ENCODE data around the gene UBE2D3. TPM values are rescaled to one million over a fixed set of nuclear protein-coding genes. Genes with fewer than 3 reads are reported as not detected.
A peak's percentile ranks its signal among the peaks of the same experiment; 100 is the strongest.
"Not testable (repeated sequence)": the region's sequence is repeated elsewhere in the genome, so short reads cannot be mapped to it uniquely, and the experiment has no call there.

Gene UBE2D3
- polyA plus RNA-seq, 6 donors from 2014 or later = 352 to 705 (median 440) TPM

DNA sequence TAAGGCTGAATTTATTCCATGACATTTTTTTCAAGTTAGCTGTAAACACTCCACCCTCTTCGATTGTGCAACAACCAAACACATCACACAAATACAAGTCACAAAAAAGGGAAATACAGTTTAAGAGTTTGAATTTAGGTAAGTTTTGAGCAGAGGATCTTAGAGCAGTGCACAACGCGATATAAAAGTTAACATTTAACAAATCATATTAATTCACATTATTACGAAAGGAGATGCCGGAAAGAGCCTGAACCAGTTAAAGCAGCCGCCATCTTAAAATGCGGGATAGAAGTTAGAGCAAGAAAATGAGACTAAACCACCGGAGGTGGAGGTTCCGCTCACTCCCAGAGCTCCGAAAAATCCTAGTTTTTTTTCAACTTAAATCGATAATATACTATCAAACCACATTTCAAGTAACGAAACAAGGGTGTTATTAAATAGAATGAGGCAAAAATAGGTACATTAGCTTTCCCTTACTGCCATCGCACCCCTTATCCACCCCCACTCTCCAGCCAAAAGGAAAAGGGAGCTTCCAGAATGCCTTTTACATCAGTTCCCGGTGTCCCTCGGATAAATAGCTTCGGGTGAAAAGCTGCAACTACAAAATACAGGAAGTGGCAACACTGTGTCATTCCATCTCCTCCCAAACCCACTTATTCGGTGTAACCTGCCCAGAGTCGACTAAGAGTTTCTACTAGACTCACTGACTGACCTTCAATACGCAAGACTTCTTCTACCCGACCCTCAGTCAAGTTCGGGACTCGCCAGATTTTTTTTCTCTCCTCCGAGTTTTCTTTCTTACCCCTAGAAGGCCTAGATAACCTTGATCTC lies 1.9 kb downstream of the UBE2D3 start:
- no peaks in the 10 kb centered on the region for H3K36me3 Mint-ChIP-seq
- H3K9me3 Mint-ChIP-seq = peaks cover 0 to 6% (median 0%) of the 10 kb centered on the region in 7 donors
- H3K27me3 Mint-ChIP-seq = no peaks in the 10 kb centered on the region
- no peak overlapping the region for H3K27ac Mint-ChIP-seq
- H3K4me1 Mint-ChIP-seq = peaks cover 29 to 52% (median 38%) of the 10 kb centered on the region in 3 donors
- DNase-seq (peak; percentile 31), ATAC-seq (ENCODE audit: low read depth in 2 of 2) (no peak)
- H3K4me3 Mint-ChIP-seq = no peak overlapping the region

DNA sequence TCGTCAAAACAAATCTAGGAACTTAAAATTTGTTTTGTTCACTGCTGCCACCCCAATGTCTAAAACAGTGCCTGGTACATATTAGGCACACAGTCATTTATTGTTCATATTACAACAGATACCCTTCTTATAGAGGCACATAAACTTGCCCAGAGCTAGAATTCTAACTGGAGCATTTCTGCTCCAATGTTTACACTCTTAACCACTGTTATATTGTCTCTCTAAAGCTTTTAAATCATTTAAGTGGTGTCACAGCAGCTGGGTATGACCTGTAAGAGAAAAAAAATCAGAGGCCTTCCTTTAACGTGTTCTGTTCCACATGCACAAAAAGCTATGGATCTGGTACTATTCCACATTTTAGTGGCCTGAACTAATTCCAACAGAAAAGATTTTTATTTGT lies 3.0 kb downstream of the UBE2D3 start:
- Mint-ChIP-seq H3K27ac (no peak overlapping the region), H3K9me3 (peaks cover 0 to 6% (median 0%) of the 10 kb centered on the region in 7 donors), H3K4me3 (no peak overlapping the region), H3K36me3 (peaks cover 0 to 7% of the 10 kb centered on the region in 2 donors), H3K4me1 (peaks cover 36 to 63% (median 49%) of the 10 kb centered on the region in 3 donors), H3K27me3 (no peaks in the 10 kb centered on the region)
- DNase-seq (no peak), ATAC-seq (ENCODE audit: low read depth in 2 of 2) (no peak)

DNA sequence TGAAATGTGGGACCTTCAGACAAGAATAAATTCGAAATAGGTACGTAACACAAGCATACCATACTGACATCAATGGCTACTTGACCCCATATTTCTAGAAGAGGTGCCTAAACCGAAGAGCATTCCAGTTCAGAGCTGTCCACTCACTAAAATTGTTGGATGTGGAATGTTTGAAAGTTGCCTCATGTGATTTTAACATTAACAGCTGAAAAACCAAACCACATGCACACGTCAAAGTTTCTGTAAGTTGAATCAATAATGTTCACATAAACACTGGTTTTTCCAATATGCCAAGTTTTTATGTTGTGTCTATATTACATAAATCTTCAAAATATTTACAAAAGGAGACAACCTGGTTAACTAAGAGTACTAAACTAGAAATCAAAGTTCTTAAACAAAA lies 3.5 kb downstream of the UBE2D3 start:
- Mint-ChIP-seq H3K36me3 (peaks cover 0 to 7% of the 10 kb centered on the region in 2 donors), H3K4me3 (peak overlapping the region in 3 of 8 donors; percentile 4 to 41 (median 15)), H3K27ac (peak overlapping the region in 1 of 6 donors; percentile 4), H3K27me3 (no peaks in the 10 kb centered on the region), H3K9me3 (peaks cover 0 to 6% (median 0%) of the 10 kb centered on the region in 7 donors), H3K4me1 (peaks cover 34 to 59% (median 51%) of the 10 kb centered on the region in 3 donors)
- DNase-seq = no peak
- no peak for ATAC-seq (ENCODE audit: low read depth in 2 of 2)

- ATAC-seq (ENCODE audit: low read depth in 2 of 2) (no peak), DNase-seq (no peak)
- Mint-ChIP-seq H3K27ac (peak overlapping the region in 1 of 6 donors; percentile 40), H3K4me1 (peaks cover 37 to 61% (median 53%) of the 10 kb centered on the region in 3 donors), H3K36me3 (peaks cover 0 to 7% of the 10 kb centered on the region in 2 donors), H3K9me3 (peaks cover 0 to 6% (median 0%) of the 10 kb centered on the region in 7 donors), H3K27me3 (no peaks in the 10 kb centered on the region), H3K4me3 (peak overlapping the region in 3 of 8 donors; percentile 4 to 41 (median 15))
Observed at GRCh38 chr4:102823464-102823863, 3.9 kb downstream of the UBE2D3 start.

DNA sequence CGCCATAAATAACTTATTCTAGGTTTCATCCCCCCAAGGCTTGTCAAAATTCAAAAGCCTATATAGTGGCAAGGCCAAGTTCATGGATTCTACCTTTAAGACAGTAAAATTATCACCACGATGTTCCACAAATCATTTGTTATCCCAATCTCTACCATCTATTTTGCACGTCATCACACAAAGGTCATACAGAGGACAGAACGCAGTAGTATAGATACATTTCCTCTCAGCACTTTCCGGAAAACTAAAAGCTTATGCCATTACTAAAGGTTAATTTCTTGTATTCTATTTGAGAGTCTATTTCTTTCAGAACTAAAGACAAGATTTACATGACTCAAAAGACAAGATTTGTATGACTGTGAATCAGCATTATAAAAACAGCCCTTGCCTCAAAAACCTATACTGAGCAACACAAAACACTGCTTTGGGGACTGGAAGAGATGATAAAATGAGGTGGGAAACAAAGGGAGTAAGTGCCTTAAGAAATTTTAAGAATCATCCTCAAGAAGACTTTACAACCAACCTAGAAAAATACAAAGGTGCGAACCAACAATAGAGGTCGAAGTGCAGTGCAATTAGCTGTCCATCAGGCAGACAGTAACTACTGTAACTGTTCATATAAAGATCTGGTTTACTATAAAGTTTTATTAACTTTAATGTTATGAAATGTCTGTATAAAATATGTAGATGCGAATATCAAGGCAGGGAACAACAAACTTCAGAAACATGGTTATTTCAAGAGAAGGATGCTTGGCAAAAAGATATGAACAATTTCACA lies 7.6 kb downstream of the UBE2D3 start:
- DNase-seq (no peak), ATAC-seq (ENCODE audit: low read depth in 2 of 2) (no peak)
- Mint-ChIP-seq H3K4me1 (peaks cover 57 to 85% (median 80%) of the 10 kb centered on the region in 3 donors), H3K36me3 (peaks cover 7% of the 10 kb centered on the region in 2 donors), H3K9me3 (no peaks in the 10 kb centered on the region), H3K27me3 (no peaks in the 10 kb centered on the region), H3K4me3 (peak overlapping the region in 6 of 8 donors; percentile 14 to 70 (median 44)), H3K27ac (peak overlapping the region in 4 of 6 donors; percentile 1 to 81 (median 73))

GRCh38 chr4:102819100-102819499 lies 8.3 kb downstream of the UBE2D3 start:
- DNase-seq; H3K9me3 Mint-ChIP-seq; H3K36me3 Mint-ChIP-seq; H3K27me3 Mint-ChIP-seq; ATAC-seq (ENCODE audit: low read depth in 2 of 2): not testable (repeated sequence)
- peaks cover 57 to 86% (median 84%) of the 10 kb centered on the region in 3 donors for H3K4me1 Mint-ChIP-seq
- peak overlapping the region in 3 of 6 donors; percentile 68 to 78 (median 73) for H3K27ac Mint-ChIP-seq
- peak overlapping the region in 7 of 8 donors; percentile 13 to 81 (median 36) for H3K4me3 Mint-ChIP-seq

- Mint-ChIP-seq H3K27ac (peak overlapping the region in 3 of 6 donors; percentile 7 to 60 (median 52)), H3K27me3 (no peaks in the 10 kb centered on the region), H3K9me3 (no peaks in the 10 kb centered on the region), H3K36me3 (peaks cover 7% of the 10 kb centered on the region in 2 donors), H3K4me3 (peak overlapping the region in 5 of 8 donors; percentile 16 to 29 (median 25)), H3K4me1 (peaks cover 62 to 85% (median 85%) of the 10 kb centered on the region in 3 donors)
- DNase-seq (no peak), ATAC-seq (ENCODE audit: low read depth in 2 of 2) (peak in 1 of 2 donors; percentile 26)
Observed at GRCh38 chr4:102817613-102818268, 9.6 kb downstream of the UBE2D3 start.

DNA sequence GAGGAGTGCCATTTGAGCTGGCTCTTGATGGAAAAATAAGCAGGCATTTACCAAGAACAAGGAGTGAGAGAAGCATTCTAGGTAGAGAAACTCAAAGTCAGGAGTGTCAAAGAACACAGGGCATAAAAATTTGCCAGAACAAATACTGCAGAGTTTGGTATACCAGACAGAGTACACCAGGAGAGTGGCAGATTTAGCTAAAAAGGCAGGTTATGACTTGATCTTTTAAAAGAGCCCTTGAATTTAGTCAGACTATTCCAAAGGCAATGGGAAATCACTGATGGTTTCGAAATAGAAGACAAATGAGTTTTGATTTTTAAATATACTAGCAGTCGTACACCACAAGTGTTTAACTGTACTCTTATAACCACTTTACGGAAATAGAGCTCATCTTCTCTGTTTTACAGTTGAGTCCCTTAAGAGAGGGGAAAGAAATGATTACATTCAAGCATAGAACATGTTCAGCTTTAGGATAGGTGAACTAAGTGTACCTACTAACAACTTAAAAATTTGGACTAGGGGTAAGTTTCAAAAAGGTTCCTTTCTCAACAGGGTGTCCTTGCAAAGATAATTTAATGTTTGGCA lies 10.2 kb downstream of the UBE2D3 start:
- DNase-seq (no peak), ATAC-seq (ENCODE audit: low read depth in 2 of 2) (no peak)
- Mint-ChIP-seq H3K9me3 (no peaks in the 10 kb centered on the region), H3K36me3 (peaks cover 7 to 9% of the 10 kb centered on the region in 2 donors), H3K27ac (peak overlapping the region in 5 of 6 donors; percentile 4 to 74 (median 47)), H3K4me3 (peak overlapping the region in 2 of 8 donors; percentile 21 to 27), H3K4me1 (peaks cover 58 to 83% (median 82%) of the 10 kb centered on the region in 3 donors), H3K27me3 (no peaks in the 10 kb centered on the region)

DNA sequence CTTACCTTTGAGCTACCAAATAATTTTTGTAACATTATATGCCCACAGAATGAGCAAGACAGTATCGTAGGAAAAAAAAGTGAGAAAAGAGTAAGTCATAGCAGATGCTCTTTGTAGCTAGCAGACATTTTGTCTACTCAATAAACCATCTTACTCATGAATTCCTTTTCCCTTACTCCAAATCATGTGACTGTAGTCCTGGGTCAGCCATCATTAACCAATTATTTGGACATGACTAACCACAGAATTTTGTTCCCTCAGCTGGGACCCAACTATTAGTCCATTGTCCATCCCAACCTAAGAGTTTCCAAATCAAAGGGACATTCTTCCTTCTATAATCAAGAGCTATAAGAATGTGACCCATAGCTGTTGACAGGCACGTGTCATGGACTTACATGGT lies 11.4 kb downstream of the UBE2D3 start:
- peak overlapping the region in 2 of 6 donors; percentile 60 to 64 for H3K27ac Mint-ChIP-seq
- H3K4me3 Mint-ChIP-seq = peak overlapping the region in 1 of 8 donors; percentile 26
- ATAC-seq (ENCODE audit: low read depth in 2 of 2) (no peak), DNase-seq (no peak)
- H3K9me3 Mint-ChIP-seq = no peaks in the 10 kb centered on the region
- H3K27me3 Mint-ChIP-seq = no peaks in the 10 kb centered on the region
- peaks cover 7 to 16% of the 10 kb centered on the region in 2 donors for H3K36me3 Mint-ChIP-seq
- H3K4me1 Mint-ChIP-seq = peaks cover 61 to 85% (median 80%) of the 10 kb centered on the region in 3 donors

- Mint-ChIP-seq H3K27ac (peak overlapping the region in 4 of 6 donors; percentile 38 to 85 (median 52)), H3K4me3 (no peak overlapping the region)
- no peak for ATAC-seq (ENCODE audit: low read depth in 2 of 2)
Observed at GRCh38 chr4:102809691-102810090, 17.7 kb downstream of the UBE2D3 start.

GRCh38 chr4:102809190-102809589 lies 18.2 kb downstream of the UBE2D3 start:
- H3K9me3 Mint-ChIP-seq = no peaks in the 10 kb centered on the region
- no peaks in the 10 kb centered on the region for H3K27me3 Mint-ChIP-seq
- peak overlapping the region in 2 of 8 donors; percentile 14 to 17 for H3K4me3 Mint-ChIP-seq
- H3K36me3 Mint-ChIP-seq = peaks cover 18 to 29% of the 10 kb centered on the region in 2 donors
- peak overlapping the region in 5 of 6 donors; percentile 0 to 85 (median 38) for H3K27ac Mint-ChIP-seq
- DNase-seq (no peak), ATAC-seq (ENCODE audit: low read depth in 2 of 2) (peak; percentile 74 to 90)
- H3K4me1 Mint-ChIP-seq = peaks cover 44 to 54% (median 53%) of the 10 kb centered on the region in 3 donors

More at GRCh38 chr4:102809691-102810090, 17.7 kb downstream of the UBE2D3 start:
- no peaks in the 10 kb centered on the region for H3K9me3 Mint-ChIP-seq
- H3K36me3 Mint-ChIP-seq = peaks cover 18 to 29% of the 10 kb centered on the region in 2 donors
- H3K4me1 Mint-ChIP-seq = peaks cover 44 to 59% (median 57%) of the 10 kb centered on the region in 3 donors
- H3K27me3 Mint-ChIP-seq = no peaks in the 10 kb centered on the region
- DNase-seq = no peak

GRCh38 chr4:102808009-102808408 lies 19.3 kb downstream of the UBE2D3 start:
- ATAC-seq (ENCODE audit: low read depth in 2 of 2) (no peak), DNase-seq (no peak)
- Mint-ChIP-seq H3K4me3 (no peak overlapping the region), H3K9me3 (no peaks in the 10 kb centered on the region), H3K27me3 (no peaks in the 10 kb centered on the region), H3K4me1 (peaks cover 39 to 50% (median 42%) of the 10 kb centered on the region in 3 donors), H3K36me3 (peaks cover 18 to 34% of the 10 kb centered on the region in 2 donors), H3K27ac (peak overlapping the region in 2 of 6 donors; percentile 44 to 85)

Measured in naive B cell (primary cell).